IPS-20b (cell line): ENCODE data around the gene NPAS3.
"Not testable (repeated sequence)": the region's sequence is repeated elsewhere in the genome, so short reads cannot be mapped to it uniquely, and the experiment has no call there.

Experiments
- H3K27ac ChIP-seq: one replicate; pipeline ENCODE4 v1.5.1; 2013; ENCODE audit warnings: low read length
- H3K27me3 ChIP-seq: 2 replicates; pipeline ENCODE4 v1.6.1; 2013; ENCODE audit warnings: mild to moderate bottlenecking, low read length, inconsistent platforms; ENCODE audit not compliant: insufficient read depth
- H3K36me3 ChIP-seq: 2 replicates; pipeline ENCODE4 v1.6.1; 2013; ENCODE audit warnings: low read depth, mild to moderate bottlenecking, inconsistent platforms, low read length, moderate library complexity; ENCODE audit not compliant: insufficient read depth
- H3K4me1 ChIP-seq: 2 replicates; pipeline ENCODE4 v1.6.1; 2013; ENCODE audit warnings: mild to moderate bottlenecking, control low read depth, inconsistent platforms, low read length, moderate library complexity; ENCODE audit not compliant: insufficient read depth
- H3K4me3 ChIP-seq: 2 replicates; pipeline ENCODE4 v1.5.1; 2013; ENCODE audit warnings: mild to moderate bottlenecking, low read length, inconsistent platforms
- H3K9ac ChIP-seq: 2 replicates; pipeline ENCODE4 v1.6.1; 2013; ENCODE audit warnings: low read depth, mild to moderate bottlenecking, inconsistent platforms, low read length, moderate library complexity
- H3K9me3 ChIP-seq: 2 replicates; pipeline ENCODE4 v1.6.1; 2013; ENCODE audit warnings: mild to moderate bottlenecking, low read depth, low read length, inconsistent platforms; ENCODE audit not compliant: insufficient read depth

Gene NPAS3

DNA sequence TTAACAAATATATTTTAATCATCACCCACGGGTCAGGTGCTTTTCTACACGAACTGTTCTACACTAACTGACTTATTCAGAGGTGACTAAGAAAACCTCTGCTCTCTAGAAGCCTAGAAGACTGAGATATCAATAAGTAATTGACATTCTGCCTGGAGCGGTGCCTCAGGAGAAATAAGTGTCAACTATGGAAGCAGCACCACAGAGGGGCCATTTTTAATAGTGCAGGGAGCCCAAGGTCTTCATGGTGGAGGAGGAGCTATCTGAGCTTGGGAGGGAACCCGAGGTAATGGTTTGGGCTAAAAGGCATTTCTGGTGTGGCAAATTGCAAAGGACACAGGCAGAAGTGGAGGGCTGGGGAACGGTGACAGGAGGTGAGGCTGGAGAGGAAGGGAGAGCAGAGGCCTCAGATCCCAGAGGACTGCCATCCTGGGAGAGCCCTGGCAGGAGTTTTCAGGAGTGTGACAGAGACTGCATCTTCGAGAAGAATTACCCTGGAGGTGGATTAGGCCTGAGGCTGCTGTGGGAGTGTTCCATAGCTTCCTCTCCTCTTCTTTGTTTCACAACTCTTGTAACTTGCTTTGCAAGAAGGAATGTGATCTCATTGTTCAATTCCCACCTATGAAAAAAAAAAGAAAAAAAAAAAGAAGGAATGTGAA is 123.1 kb downstream of the NPAS3 start:
- no peaks in the 10 kb centered on the region for H3K36me3 ChIP-seq
- H3K4me1 ChIP-seq = no peaks in the 10 kb centered on the region
- no peak overlapping the region for H3K9ac ChIP-seq
- no peak overlapping the region for H3K27ac ChIP-seq
- no peaks in the 10 kb centered on the region for H3K27me3 ChIP-seq
- H3K9me3 ChIP-seq = no peaks in the 10 kb centered on the region
- no peak overlapping the region for H3K4me3 ChIP-seq

DNA sequence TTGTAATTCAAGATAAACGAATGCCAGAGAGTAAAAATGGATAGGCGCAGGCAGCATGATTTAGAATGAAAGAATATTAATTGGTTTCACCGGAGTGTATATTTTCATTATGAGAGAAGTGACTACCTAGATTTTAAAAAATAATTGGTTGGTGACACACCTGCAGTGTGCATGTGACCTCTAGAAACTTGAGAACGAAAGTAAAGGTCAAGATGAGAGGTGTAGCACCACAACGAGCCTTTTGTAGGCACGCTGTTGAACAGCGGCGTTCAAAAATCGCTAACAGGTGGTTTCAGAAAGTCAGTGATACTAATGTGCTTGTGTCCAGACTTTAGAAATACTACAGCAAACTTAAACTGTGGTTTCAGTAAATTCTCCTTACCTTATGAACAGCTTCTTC is 123.8 kb downstream of the NPAS3 start:
- no peaks in the 10 kb centered on the region for H3K4me1 ChIP-seq
- H3K9me3 ChIP-seq = no peaks in the 10 kb centered on the region
- no peaks in the 10 kb centered on the region for H3K27me3 ChIP-seq
- no peaks in the 10 kb centered on the region for H3K36me3 ChIP-seq
- no peak overlapping the region for H3K4me3 ChIP-seq
- H3K27ac ChIP-seq = no peak overlapping the region
- no peak overlapping the region for H3K9ac ChIP-seq

DNA sequence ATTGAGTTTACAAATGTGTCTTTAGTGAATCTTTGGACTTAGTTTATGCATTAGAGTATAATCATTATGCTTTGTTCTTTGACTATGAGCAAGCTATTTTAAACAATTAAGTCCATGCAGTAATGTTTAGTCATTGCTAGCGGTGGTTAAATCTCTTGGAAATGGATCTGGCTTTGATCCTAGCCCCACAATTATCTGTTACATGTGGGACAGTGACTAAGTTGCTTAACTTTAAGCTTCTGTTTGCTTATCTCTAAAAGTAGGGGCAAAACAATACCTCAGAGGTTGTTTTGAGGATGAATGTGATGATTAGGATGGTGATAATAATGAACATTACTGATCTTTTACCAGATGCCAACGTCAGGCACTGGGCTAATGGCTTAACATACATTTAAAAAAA is 124.2 kb downstream of the NPAS3 start:
- Histone ChIP-seq H3K9ac (no peak overlapping the region), H3K36me3 (no peaks in the 10 kb centered on the region), H3K4me1 (no peaks in the 10 kb centered on the region), H3K4me3 (no peak overlapping the region), H3K27ac (no peak overlapping the region), H3K27me3 (no peaks in the 10 kb centered on the region), H3K9me3 (no peaks in the 10 kb centered on the region)

DNA sequence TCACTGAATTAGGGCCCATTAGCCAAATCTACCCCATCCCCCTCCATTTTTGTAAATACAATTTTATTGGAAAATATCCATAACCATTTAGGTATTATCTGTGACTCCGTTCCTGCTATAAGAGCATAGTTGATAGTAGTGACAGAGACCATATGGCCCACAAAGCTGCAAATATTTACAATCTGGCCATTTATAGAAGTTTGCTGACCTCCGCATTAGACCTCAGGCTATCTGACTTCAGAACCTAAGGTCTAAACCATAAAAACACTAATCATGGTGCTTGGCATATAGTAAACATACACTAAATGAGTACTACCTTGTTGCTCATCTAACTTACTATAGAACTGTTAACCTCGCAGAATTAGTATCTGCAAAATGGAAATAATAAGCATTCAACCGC is 124.8 kb downstream of the NPAS3 start:
- H3K9me3 ChIP-seq = no peaks in the 10 kb centered on the region
- no peaks in the 10 kb centered on the region for H3K4me1 ChIP-seq
- no peaks in the 10 kb centered on the region for H3K27me3 ChIP-seq
- no peaks in the 10 kb centered on the region for H3K36me3 ChIP-seq
- no peak overlapping the region for H3K4me3 ChIP-seq
- no peak overlapping the region for H3K27ac ChIP-seq
- H3K9ac ChIP-seq = no peak overlapping the region

DNA sequence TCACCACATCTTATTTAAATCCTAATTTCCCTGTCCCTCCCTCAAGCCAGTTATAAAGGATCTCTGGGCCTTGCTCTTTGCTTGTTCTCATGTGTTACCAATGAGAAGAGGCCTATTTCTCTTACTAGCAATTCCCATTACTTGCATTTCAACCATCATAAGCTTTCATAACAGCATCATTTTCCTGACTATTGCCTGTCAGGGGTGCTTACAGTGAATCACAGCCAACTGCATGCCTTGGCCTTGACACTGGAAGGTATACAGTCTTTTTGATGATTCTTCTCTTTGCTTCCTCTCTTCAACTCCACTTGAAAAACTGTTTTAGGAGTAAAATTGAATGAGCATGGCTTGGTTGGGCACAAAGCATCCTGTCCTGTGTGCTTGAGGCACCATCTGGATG is 127.0 kb downstream of the NPAS3 start:
- no peaks in the 10 kb centered on the region for H3K36me3 ChIP-seq
- H3K4me1 ChIP-seq = no peaks in the 10 kb centered on the region
- H3K27ac ChIP-seq = no peak overlapping the region
- H3K9me3 ChIP-seq = no peaks in the 10 kb centered on the region
- H3K9ac ChIP-seq = no peak overlapping the region
- no peaks in the 10 kb centered on the region for H3K27me3 ChIP-seq
- H3K4me3 ChIP-seq = no peak overlapping the region

DNA sequence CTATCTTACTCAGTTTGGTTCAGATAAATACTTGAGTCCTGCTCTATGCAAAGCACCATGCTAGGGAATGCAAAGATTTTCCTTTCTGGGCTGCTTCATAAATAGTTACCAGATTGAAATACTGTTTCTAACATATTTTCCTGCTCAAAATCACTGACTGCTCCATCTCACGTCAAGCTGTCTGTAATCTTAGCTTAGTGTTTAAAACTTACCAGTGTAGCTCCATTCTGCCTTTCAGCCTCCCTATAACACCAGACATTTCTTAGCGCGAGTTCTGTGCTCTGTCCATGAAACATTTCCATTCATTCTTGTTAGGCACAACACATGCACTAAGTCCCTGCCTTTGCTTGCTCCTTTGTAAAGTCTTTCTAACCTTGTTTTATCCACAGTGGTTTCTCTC is 129.4 kb downstream of the NPAS3 start:
- no peaks in the 10 kb centered on the region for H3K27me3 ChIP-seq
- no peaks in the 10 kb centered on the region for H3K36me3 ChIP-seq
- no peak overlapping the region for H3K9ac ChIP-seq
- no peaks in the 10 kb centered on the region for H3K9me3 ChIP-seq
- H3K4me3 ChIP-seq = no peak overlapping the region
- H3K4me1 ChIP-seq = no peaks in the 10 kb centered on the region
- H3K27ac ChIP-seq = no peak overlapping the region

DNA sequence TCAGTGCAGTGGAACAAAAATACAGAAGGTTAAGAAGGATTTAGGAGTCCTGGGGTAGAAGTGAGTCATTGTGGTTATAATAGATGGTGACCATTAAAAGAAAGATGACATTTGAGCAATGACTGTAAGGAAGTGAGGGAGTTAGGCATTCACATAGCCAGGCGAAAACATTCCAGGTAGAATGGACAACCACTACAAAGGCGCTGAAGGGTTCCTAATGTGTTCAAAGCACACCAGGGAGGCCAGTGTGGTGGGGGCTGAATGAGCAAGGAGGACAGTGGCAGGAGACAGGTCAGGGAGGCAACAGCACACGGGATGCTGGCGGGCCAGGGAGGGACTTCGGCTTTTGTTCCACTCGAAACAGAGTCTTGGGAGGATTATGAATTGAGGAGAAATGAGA is 129.9 kb downstream of the NPAS3 start:
- Histone ChIP-seq H3K9me3 (no peaks in the 10 kb centered on the region), H3K27me3 (no peaks in the 10 kb centered on the region), H3K36me3 (no peaks in the 10 kb centered on the region), H3K9ac (no peak overlapping the region), H3K27ac (no peak overlapping the region), H3K4me3 (no peak overlapping the region), H3K4me1 (no peaks in the 10 kb centered on the region)

DNA sequence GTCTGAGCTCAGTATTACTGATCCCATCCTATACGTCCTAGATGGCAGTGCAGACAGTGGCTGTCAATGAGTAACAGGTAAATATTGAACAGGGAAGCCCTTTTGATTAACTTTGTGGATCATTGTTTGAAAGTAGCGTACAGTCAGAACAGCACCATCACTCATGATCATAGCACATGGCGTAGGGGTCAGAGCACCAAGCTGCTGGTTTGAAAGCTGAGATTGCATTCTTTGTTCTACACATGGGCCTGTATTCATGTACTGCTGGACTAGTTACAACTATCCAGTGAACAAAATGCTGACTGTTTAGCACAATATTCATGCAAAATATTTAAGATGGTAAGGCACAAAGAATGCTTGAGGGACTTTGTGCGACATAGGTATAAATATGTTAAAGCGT is 131.8 kb downstream of the NPAS3 start:
- H3K27me3 ChIP-seq = no peaks in the 10 kb centered on the region
- no peak overlapping the region for H3K9ac ChIP-seq
- H3K9me3 ChIP-seq = no peaks in the 10 kb centered on the region
- H3K27ac ChIP-seq = no peak overlapping the region
- H3K4me1 ChIP-seq = no peaks in the 10 kb centered on the region
- H3K4me3 ChIP-seq = no peak overlapping the region
- H3K36me3 ChIP-seq = no peaks in the 10 kb centered on the region

DNA sequence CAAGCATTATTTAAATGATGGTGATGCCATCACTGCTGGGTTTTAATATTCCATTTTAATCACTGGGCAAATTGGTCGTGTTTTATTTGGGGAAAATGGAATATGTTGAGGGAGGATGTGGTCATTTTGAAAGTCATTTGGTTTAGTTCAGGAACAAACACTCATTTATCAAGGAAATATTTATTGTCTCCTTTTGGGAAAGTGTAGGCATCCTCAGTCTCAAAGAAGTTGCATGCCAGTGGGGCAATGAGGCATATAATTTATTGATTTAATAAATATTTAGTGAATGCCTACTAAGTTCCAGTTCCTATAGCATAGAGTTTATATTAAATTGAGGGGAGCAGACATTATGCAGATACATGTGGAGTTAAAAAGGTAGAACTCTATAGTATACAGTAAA is 134.3 kb downstream of the NPAS3 start:
- Histone ChIP-seq H3K4me3 (no peak overlapping the region), H3K27ac (no peak overlapping the region), H3K9ac (no peak overlapping the region), H3K27me3 (no peaks in the 10 kb centered on the region), H3K4me1 (no peaks in the 10 kb centered on the region), H3K9me3 (no peaks in the 10 kb centered on the region), H3K36me3 (no peaks in the 10 kb centered on the region)

DNA sequence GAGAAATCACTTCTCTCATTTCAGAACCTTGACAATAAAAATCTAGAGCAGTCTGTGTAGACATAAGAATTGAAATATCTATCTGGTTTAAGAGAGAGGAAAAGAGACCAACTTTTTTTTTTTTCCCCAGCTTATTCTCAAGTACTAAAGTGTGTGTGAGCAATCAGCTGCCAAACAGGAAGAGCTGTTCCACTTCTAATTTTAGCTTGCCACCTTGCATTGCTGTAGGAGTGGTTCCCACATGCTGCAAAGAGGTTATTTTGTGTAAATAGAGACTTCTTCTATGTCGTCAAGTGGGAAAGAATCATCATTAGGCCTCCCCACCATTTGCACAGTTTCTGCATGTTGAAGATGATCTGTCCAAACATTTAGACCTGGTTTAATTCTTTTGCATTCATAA is 142.6 kb downstream of the NPAS3 start:
- H3K9me3 ChIP-seq = no peaks in the 10 kb centered on the region
- H3K36me3 ChIP-seq = no peaks in the 10 kb centered on the region
- H3K4me3 ChIP-seq = no peak overlapping the region
- no peak overlapping the region for H3K27ac ChIP-seq
- no peaks in the 10 kb centered on the region for H3K4me1 ChIP-seq
- H3K27me3 ChIP-seq = no peaks in the 10 kb centered on the region
- no peak overlapping the region for H3K9ac ChIP-seq

DNA sequence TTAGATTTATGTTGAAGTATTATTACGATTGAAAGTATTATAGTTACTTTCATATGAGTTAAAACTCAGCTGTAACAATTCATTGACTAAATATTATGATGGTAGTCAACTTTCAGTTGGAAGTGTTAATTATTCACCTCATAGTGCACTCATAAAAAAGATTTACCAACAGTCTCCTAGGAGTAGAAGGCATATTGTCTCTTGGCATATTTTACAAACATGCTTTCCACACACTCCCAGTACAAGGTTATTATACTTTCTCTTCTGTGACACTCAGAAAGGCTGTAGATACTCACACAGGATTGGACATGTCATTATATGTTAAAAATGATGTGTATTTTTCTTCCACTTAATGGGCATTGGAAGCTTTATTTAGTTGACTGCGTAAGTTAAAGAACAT is 147.1 kb downstream of the NPAS3 start:
- H3K4me3 ChIP-seq = no peak overlapping the region
- H3K27me3 ChIP-seq = no peaks in the 10 kb centered on the region
- H3K9me3 ChIP-seq = peaks cover 20% of the 10 kb centered on the region
- no peaks in the 10 kb centered on the region for H3K36me3 ChIP-seq
- no peak overlapping the region for H3K27ac ChIP-seq
- H3K4me1 ChIP-seq = no peaks in the 10 kb centered on the region
- no peak overlapping the region for H3K9ac ChIP-seq

DNA sequence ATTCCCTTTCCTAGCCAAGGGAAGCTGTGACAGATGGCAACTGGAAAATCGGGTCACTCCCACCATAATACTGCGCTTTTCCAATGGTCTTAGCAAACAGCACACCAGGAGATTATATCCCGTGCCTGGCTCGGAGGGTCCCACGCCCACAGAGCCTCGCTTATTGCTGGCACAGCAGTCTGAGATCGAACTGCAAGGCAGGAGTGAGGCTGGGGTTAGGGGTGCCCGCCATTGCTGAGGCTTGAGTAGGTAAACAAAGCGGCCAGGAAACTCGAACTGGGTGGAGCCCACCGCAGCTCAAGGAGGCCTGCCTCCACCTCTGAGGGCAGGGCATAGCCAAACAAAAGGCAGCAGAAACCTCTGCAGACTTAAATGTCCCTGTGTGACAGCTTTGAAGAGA is 149.6 kb downstream of the NPAS3 start:
- H3K9ac ChIP-seq, H3K27me3 ChIP-seq, H3K36me3 ChIP-seq, H3K4me1 ChIP-seq, H3K4me3 ChIP-seq, H3K27ac ChIP-seq: not testable (repeated sequence)
- H3K9me3 ChIP-seq = peaks cover 20% of the 10 kb centered on the region

DNA sequence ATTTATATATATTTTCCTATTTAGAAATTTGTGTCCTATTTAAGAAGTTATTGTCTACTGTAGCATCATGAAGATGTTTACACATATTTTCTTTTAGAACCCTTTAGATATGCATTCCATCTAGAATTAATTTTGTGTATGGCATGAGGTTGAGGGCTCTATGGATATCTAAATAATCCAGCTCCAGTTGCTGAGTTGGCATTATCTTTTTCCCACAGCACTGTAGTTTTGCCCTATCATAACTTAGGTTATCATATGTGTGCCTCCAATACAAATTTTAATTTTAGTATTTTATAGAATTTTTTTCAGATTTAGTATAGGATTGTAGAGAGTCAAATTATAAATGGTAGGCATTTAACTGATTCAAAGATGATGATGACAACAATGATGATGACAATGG is 159.3 kb downstream of the NPAS3 start:
- no peaks in the 10 kb centered on the region for H3K9me3 ChIP-seq
- no peak overlapping the region for H3K4me3 ChIP-seq
- H3K4me1 ChIP-seq = no peaks in the 10 kb centered on the region
- no peak overlapping the region for H3K27ac ChIP-seq
- H3K36me3 ChIP-seq = no peaks in the 10 kb centered on the region
- H3K27me3 ChIP-seq = no peaks in the 10 kb centered on the region
- H3K9ac ChIP-seq = no peak overlapping the region
